Measurements from ENCODE around the gene HIKESHI. TPM values are rescaled to one million over a fixed set of nuclear protein-coding genes. Genes with fewer than 3 reads are reported as not detected.

Gene HIKESHI
- total and polyA plus RNA-seq, 2 of the 8 experiments (the other 6 are each of a cell fraction or from before 2014, with no cell fraction given), result 65.4 to 90.2 TPM

GRCh38 chr11:86275493-86276370, 26.3 kb upstream of the HIKESHI start:
- Histone ChIP-seq H3K14ac (ENCODE audit: insufficient read length) (no peak overlapping the region), H2AK5ac (ENCODE audit: low read depth, low read length) (no peak overlapping the region), H4K8ac (ENCODE audit: extremely low read depth, insufficient read depth, low read length) (no peak overlapping the region), H4K20me1 (replicated peaks in 1 of 2; ENCODE audit: control insufficient read depth in 1 of 2, insufficient read depth in 2 of 2, low read length in 2 of 2) (no peaks in the 10 kb centered on the region), H2BK12ac (ENCODE audit: low read depth, low read length) (no peak overlapping the region), H3K4ac (replicated peaks; ENCODE audit: insufficient read length, low read depth, low read length) (no peak overlapping the region), H3K4me3 (ENCODE audit: extremely low read depth in 1 of 4, insufficient read depth in 2 of 4, low read depth in 3 of 4, low read length in 4 of 4) (no peak overlapping the region; a peak in 1 of 8 replicates), H2BK120ac (replicated peaks; ENCODE audit: low read depth, low read length) (no peak overlapping the region), H3K9ac (replicated peaks in 1 of 4; ENCODE audit: extremely low read depth in 1 of 4, low read depth in 3 of 4, low read length in 3 of 4) (no peak overlapping the region), H3K23me2 (ENCODE audit: low read depth, low read length) (no peaks in the 10 kb centered on the region), H3K27me3 (replicated peaks in 1 of 4; ENCODE audit: control insufficient read depth in 3 of 4, extremely low read depth in 1 of 4, insufficient read depth in 3 of 4, low read length in 3 of 4) (no peaks in the 10 kb centered on the region), H4K91ac (replicated peaks; ENCODE audit: insufficient read length, low read length) (no peak overlapping the region), H3K79me2 (ENCODE audit: control insufficient read depth in 1 of 2, insufficient read depth in 2 of 2, low read length in 2 of 2) (peaks cover 0 to 25% of the 10 kb centered on the region in 2 experiments; a peak in 2 of 4 replicates), H2AFZ (ENCODE audit: low read length) (no peak overlapping the region), H3K9me3 (ENCODE audit: insufficient read depth in 2 of 2, low read depth in 1 of 2, low read length in 1 of 2) (no peaks in the 10 kb centered on the region), H3K79me1 (ENCODE audit: low read depth, low read length) (peaks cover 2% of the 10 kb centered on the region; the same call in 1 of the 2 replicates), H3K36me3 (ENCODE audit: control insufficient read depth in 2 of 4, insufficient read depth in 4 of 4, low read length in 3 of 4) (peaks cover 0 to 17% (median 5%) of the 10 kb centered on the region in 4 experiments; a peak in 6 of 8 replicates), H2BK20ac (ENCODE audit: low read length) (no peak overlapping the region), H3K4me2 (ENCODE audit: insufficient read depth in 1 of 2, low read depth in 2 of 2, low read length in 2 of 2) (no peak overlapping the region), H3K4me1 (replicated peaks in 1 of 4; ENCODE audit: control insufficient read depth in 3 of 4, insufficient read depth in 4 of 4, low read length in 3 of 4) (no peaks in the 10 kb centered on the region), H3K27ac (ENCODE audit: low read depth, low read length) (no peak overlapping the region), H2BK15ac (ENCODE audit: low read length) (no peak overlapping the region), H2BK5ac (ENCODE audit: low read depth, low read length) (no peak overlapping the region), H3K56ac (replicated peaks; ENCODE audit: insufficient read length, low read depth, low read length) (no peak overlapping the region), H3K18ac (ENCODE audit: extremely low read depth, low read length) (no peak overlapping the region), H3K23ac (ENCODE audit: insufficient read length) (no peak overlapping the region), H4K5ac (ENCODE audit: insufficient read length, low read depth, low read length) (no peak overlapping the region)
- DNase-seq (ENCODE audit: low read depth in 1 of 2, low spot score in 2 of 2), result no peak
- 93% methylated on average over 2 of the region's 2 CpGs; no CpG with 5 or more reads in 1 of the 2 experiments for WGBS, 2 experiments (ENCODE audit: extremely low coverage in 1 of 2, insufficient coverage in 1 of 2, insufficient read length in 1 of 2, insufficient replicate concordance in 2 of 2, low coverage in 1 of 2, low lambda C conversion rate in 2 of 2, missing lambda C conversion rate in 1 of 2)
- no peak for FAIRE-seq
- ChIA-PET CTCF (ENCODE audit: partially characterized antibody) (interaction anchor here (0.7 to 2.2 kb wide), 6 partner anchors 9 to 231 kb away, joined by 3 to 13 read pairs (median 4); no protein-coding TSS in a partner anchor), POLR2A (ENCODE audit: partially characterized antibody) (no interaction called here)
- TF ChIP-seq BCL11A (IDR thresholded peaks at IDR 0.05; ENCODE audit: low read depth in 2 of 2, low read length in 2 of 2) (no peak), SAP30 (IDR thresholded peaks at IDR 0.05; ENCODE audit: insufficient read depth, insufficient replicate concordance, low read length) (no peak), CTBP2 (IDR thresholded peaks at IDR 0.05; ENCODE audit: borderline replicate concordance, insufficient read depth, insufficient read length, low read length) (no peak), RBBP5 (IDR thresholded peaks at IDR 0.05; ENCODE audit: borderline replicate concordance, low read depth, low read length) (no peak), SP1 (IDR thresholded peaks at IDR 0.05; ENCODE audit: low read depth, low read length) (no peak), BACH1 (IDR thresholded peaks at IDR 0.05; ENCODE audit: low read length) (no peak), KDM4A (IDR thresholded peaks at IDR 0.05; ENCODE audit: low read depth, low read length, severe bottlenecking) (no peak), MAFK (IDR thresholded peaks at IDR 0.05; ENCODE audit: low read depth, low read length) (no peak), TAF1 (IDR thresholded peaks at IDR 0.05; ENCODE audit: low read depth, low read length) (no peak), GABPA (IDR thresholded peaks at IDR 0.05; ENCODE audit: borderline replicate concordance, insufficient read depth, low read length) (no peak), NRF1 (IDR thresholded peaks at IDR 0.05; ENCODE audit: low read depth, low read length) (no peak), JUN (IDR thresholded peaks at IDR 0.05; ENCODE audit: low read depth, low read length) (no peak)
